GM12865 (cell line): ENCODE measurements around the gene NCAN.

Experiments
- DNase-seq: peaks from one replicate; pipeline ENCODE4 v3.0.0; 2010; ENCODE audit warnings: low read depth
- H3K4me3 ChIP-seq: 2 replicates; pipeline ENCODE4 v1.5.1; 2011; ENCODE audit warnings: mild to moderate bottlenecking, low read depth, low read length, control low read depth
- TF ChIP-seq, protein P1 (sequence below): IDR thresholded peaks from 2 replicates; pipeline ENCODE4 v1.5.1; 2011; ENCODE audit warnings: low read length, control low read depth, low read depth, inconsistent platforms; ENCODE audit not compliant: insufficient read depth; ENCODE audit errors: missing control alignments

NCAN gene

DNA sequence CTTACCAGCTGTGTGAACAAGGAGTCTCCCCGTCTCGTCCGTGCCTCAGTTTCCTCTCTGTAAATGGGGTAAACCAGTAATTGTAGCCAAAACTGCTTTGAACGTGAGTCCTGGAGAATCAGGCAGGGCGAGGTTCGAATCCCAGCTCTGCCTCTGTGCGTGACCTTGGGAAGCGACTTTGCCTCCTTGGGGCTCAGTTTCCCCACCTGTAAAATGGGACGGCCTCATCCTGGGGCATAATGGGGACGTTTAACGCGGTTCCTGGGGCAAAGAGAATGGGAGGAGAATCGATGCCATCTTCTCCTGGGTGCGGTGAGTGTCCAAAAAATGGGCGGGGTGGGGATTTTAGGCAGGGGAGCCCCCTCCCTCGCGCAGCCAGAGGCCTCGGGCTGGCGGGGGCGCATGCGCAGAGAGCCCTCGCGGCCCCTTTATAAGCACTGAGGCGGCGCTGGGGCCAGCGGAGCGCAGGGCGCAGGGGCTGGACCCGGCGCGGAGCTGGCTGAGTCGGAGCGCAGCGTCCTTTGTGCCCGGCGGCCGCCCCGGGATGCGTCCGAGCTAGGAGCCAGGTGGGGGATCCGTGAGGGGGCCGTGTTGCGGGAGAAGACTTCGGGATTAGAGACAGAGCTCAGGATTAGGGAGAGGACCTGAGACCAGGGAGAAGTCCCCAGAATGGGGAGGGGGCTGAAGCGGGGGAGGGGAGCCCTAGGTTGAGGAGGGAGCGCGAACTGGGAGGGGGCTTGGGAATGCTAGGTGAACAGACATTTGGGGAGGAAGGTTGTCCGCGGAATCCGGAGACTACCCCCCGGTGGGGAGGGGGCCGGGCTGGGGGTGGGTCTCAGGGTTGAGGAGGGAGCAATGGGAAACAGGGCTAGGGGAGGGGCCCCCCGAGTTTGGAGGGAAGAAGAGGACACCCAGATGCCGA lies at the start of gene NCAN:
TSS of gene NCAN (plus strand) at position 460 of the 922 bp plus-strand sequence. CDS start 4,996 bp downstream, outside the sequence.
- no peak within 1 kb of the TSS for H3K4me3 ChIP-seq
- no peak for DNase-seq
- TF ChIP-seq, protein P1, sequence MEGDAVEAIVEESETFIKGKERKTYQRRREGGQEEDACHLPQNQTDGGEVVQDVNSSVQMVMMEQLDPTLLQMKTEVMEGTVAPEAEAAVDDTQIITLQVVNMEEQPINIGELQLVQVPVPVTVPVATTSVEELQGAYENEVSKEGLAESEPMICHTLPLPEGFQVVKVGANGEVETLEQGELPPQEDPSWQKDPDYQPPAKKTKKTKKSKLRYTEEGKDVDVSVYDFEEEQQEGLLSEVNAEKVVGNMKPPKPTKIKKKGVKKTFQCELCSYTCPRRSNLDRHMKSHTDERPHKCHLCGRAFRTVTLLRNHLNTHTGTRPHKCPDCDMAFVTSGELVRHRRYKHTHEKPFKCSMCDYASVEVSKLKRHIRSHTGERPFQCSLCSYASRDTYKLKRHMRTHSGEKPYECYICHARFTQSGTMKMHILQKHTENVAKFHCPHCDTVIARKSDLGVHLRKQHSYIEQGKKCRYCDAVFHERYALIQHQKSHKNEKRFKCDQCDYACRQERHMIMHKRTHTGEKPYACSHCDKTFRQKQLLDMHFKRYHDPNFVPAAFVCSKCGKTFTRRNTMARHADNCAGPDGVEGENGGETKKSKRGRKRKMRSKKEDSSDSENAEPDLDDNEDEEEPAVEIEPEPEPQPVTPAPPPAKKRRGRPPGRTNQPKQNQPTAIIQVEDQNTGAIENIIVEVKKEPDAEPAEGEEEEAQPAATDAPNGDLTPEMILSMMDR: no peak

DNA sequence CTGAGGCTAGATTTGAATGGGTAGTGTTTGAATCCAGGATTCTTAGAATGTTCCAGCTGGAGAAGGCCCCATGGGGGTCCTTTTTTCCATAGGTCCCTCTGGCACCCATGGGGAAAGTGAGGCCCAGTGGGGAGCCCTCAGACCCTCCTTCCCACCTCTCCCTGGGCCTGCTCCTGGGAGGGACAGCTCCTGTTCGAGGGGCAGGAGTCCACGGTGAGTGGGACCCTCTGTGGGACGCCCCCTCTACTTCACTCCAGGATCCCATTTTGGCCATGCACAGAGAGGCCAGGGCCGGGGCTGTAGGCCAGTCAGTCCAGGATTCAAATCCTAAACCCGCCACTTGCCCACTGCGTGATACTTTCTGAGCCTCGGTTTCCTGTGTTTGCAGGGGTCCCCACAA lies 49.3 kb upstream of the NCAN start:
- no peak for DNase-seq
- no peak overlapping the region for H3K4me3 ChIP-seq
- TF ChIP-seq, protein P1: no peak

- no peak overlapping the region for H3K4me3 ChIP-seq
- no peak for DNase-seq
- TF ChIP-seq, protein P1: no peak
Observed at GRCh38 chr19:19165396-19165795, 46.4 kb upstream of the NCAN start.

DNA sequence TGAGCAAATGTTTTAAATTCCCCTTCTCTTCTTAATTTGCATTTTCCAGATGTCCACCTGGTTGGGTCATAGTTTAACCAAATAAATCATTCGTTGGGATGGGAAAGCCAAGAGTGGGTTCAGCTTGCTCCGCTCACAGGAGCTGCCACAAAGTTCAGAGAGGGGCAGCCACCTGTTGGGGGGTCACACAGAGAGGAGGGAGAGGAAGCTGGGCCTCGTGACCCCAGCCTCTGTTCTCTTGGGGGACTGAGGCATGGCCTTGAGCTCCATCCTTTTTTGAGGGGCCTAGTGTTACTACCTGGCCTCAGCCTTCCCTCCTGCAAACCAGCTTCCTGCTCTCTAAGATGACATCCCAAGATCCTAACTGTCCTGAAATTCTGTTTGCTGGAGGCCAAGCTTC lies 44.1 kb upstream of the NCAN start:
- TF ChIP-seq, protein P1: no peak
- no peak for DNase-seq
- no peak overlapping the region for H3K4me3 ChIP-seq

DNA sequence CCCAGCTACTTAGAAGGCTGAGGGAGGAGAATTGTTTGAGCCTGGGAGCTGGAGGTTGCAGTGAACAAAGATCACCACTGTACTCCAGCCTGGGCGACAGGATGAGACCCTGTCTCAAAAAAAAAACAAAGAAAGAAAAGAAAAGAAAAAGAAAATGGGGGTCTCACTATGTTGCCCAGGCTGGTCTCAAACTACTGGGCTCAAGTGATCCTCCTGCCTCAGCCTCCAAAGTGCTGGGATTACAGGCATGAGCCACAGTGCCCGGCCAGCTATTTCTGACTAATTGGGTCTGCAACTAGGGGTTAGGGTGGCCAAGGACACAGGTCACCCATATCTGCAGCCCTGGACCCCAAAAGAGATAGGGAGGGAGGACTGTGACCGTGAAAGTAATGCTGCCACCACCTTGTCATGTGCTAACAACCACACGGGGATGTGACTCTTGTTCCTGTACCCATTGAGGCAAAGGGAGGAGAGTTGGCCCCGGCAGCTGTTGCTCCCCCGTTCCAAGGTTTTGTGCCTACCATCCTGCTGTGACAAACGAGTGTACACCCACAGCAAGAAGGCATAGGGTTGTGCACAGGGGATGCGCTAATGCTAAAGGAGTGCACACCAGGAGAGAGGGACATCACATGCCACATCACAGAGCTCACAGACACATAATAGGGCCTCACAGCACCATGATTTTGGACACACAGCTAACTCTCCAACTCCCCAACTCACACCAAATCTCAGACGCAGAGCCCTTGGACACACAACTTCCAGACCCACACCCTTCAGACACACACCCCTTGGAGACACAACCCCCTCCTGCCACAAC lies 42.3 kb upstream of the NCAN start:
- H3K4me3 ChIP-seq: peak overlapping the region; percentile 46
- TF ChIP-seq, protein P1: no peak
- DNase-seq: no peak

DNA sequence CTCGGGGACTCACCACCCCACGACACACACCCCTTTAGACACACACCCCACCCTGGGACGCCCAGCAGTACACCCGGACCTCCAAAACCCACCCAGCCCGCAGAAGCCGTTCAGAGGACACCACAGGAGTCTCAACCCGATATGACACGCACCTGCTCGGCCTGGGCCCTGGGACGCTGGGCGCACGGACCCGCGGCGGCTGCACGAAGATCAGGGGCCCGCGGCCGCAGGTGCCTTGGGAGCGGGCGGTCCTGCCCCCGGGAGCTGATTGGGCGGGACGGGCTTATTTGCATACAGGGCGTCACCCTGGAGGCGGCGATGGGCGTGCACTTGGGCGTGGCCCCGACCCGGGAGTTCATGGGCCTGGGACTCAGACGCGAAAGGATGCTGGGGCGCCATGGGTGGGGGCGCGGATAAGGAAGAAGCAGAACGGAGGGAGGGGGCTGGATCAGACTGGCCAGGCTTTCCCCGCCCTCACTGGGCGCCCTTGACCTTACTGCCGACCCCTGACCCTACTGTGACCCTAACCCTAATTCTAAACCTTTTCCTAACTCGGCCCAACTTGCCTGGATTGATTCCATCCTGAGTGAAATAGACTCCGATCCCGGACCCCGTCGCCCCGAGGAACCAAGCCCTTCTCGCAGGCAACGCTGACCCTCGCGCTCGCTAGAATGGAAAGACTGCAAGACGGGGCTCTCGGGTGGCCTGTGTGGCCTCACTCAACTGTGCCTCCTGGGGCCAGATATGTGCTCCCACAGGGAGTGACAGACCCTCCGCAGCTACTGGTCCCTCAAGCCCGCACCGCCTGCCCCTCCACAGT lies 41.5 kb upstream of the NCAN start, which contains the start of gene MEF2B:
TSS of gene MEF2B (minus strand) at position 211 of the 820 bp plus-strand sequence. CDS start 19,528 bp downstream, outside the sequence.
- TF ChIP-seq, protein P1: no peak
- H3K4me3 ChIP-seq: peak within 1 kb of the TSS; percentile 46
- DNase-seq: peak; percentile 88
